ENCODE results near the gene DCP1A. TPM values are rescaled to one million over a fixed set of nuclear protein-coding genes. Genes with fewer than 3 reads are reported as not detected.
"Not testable (repeated sequence)": the region's sequence is repeated elsewhere in the genome, so short reads cannot be mapped to it uniquely, and the experiment has no call there.

The DCP1A gene
- polyA plus RNA-seq, 1 experiment = 27.0 TPM

DNA sequence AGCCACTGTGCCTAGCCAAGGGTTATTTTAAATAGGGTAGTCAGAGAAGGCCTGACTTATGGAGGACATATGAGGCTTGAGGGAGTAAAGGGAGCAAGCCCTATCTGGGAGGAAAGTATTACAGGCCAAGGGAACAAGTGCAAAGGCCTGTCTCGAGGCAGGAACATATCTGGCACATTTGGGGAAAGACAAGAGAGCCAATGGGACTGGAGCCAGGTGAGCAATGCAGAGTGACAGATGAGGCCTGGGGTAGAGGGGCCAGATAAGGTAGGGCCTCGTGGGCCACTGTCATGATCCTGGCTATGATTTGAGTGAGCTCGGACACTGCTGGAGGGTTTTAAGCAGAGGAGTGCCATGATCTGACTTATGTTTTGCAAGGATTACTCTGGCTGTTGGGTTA, 43.8 kb downstream of the DCP1A start:
- no peaks in the 10 kb centered on the region for H3K27me3 ChIP-seq (ENCODE audit: control insufficient read depth, insufficient read depth, low read length)
- POLR2A ChIA-PET = no interaction called here
- no peak for DNase-seq (ENCODE audit: low read depth, low spot score)
- CTCF ChIA-PET = interaction anchor here (0.6 to 2.2 kb wide), 3 partner anchors 46 to 407 kb away, joined by 9 to 12 read pairs (median 11); no protein-coding TSS in a partner anchor
- H3K27ac ChIP-seq (ENCODE audit: low read depth, low read length) = no peak overlapping the region
- TF ChIP-seq CTCF (IDR thresholded peaks at IDR 0.05; ENCODE audit: low read depth, low read length) = no peak
- H3K9me3 ChIP-seq (ENCODE audit: control insufficient read depth, insufficient read depth, low read length) = no peaks in the 10 kb centered on the region
- H3K4me3 ChIP-seq (ENCODE audit: low read depth, low read length) = no peak overlapping the region

GRCh38 chr3:53300826-53301225, 46.5 kb downstream of the DCP1A start:
- H3K27ac ChIP-seq (ENCODE audit: low read depth, low read length) = no peak overlapping the region
- H3K4me3 ChIP-seq (ENCODE audit: low read depth, low read length) = no peak overlapping the region
- POLR2A ChIA-PET = no interaction called here
- no peaks in the 10 kb centered on the region for H3K27me3 ChIP-seq (ENCODE audit: control insufficient read depth, insufficient read depth, low read length)
- no peak for TF ChIP-seq CTCF (IDR thresholded peaks at IDR 0.05; ENCODE audit: low read depth, low read length)
- CTCF ChIA-PET = interaction anchor here (0.7 to 3.1 kb wide), 5 partner anchors 14 to 410 kb away, joined by 3 to 33 read pairs (median 5); no protein-coding TSS in a partner anchor
- DNase-seq (ENCODE audit: low read depth, low spot score) = no peak
- no peaks in the 10 kb centered on the region for H3K9me3 ChIP-seq (ENCODE audit: control insufficient read depth, insufficient read depth, low read length)

GRCh38 chr3:53299611-53300023, 47.7 kb downstream of the DCP1A start:
- H3K27me3 ChIP-seq (ENCODE audit: control insufficient read depth, insufficient read depth, low read length); H3K4me3 ChIP-seq (ENCODE audit: low read depth, low read length); POLR2A ChIA-PET; H3K27ac ChIP-seq (ENCODE audit: low read depth, low read length); H3K9me3 ChIP-seq (ENCODE audit: control insufficient read depth, insufficient read depth, low read length): not testable (repeated sequence)
- peak; percentile 80 for TF ChIP-seq CTCF (IDR thresholded peaks at IDR 0.05; ENCODE audit: low read depth, low read length)
- DNase-seq (ENCODE audit: low read depth, low spot score) = peak; percentile 16
- CTCF ChIA-PET = interaction anchor here (0.6 to 3.1 kb wide), 24 partner anchors 8 to 803 kb away, joined by 3 to 33 read pairs (median 4); no protein-coding TSS in a partner anchor

- Histone ChIP-seq H3K4me3 (ENCODE audit: low read depth, low read length) (no peak overlapping the region), H3K27me3 (ENCODE audit: control insufficient read depth, insufficient read depth, low read length) (no peaks in the 10 kb centered on the region), H3K27ac (ENCODE audit: low read depth, low read length) (no peak overlapping the region), H3K9me3 (ENCODE audit: control insufficient read depth, insufficient read depth, low read length) (no peaks in the 10 kb centered on the region)
- ChIA-PET CTCF (no interaction called here), POLR2A (no interaction called here)
- no peak for TF ChIP-seq CTCF (IDR thresholded peaks at IDR 0.05; ENCODE audit: low read depth, low read length)
- DNase-seq (ENCODE audit: low read depth, low spot score) = no peak
Observed at GRCh38 chr3:53295410-53295809, 51.9 kb downstream of the DCP1A start.

- no peak for DNase-seq (ENCODE audit: low read depth, low spot score)
- Histone ChIP-seq H3K4me3 (ENCODE audit: low read depth, low read length) (no peak overlapping the region), H3K27ac (ENCODE audit: low read depth, low read length) (no peak overlapping the region), H3K9me3 (ENCODE audit: control insufficient read depth, insufficient read depth, low read length) (no peaks in the 10 kb centered on the region), H3K27me3 (ENCODE audit: control insufficient read depth, insufficient read depth, low read length) (no peaks in the 10 kb centered on the region)
- ChIA-PET CTCF (no interaction called here), POLR2A (no interaction called here)
- TF ChIP-seq CTCF (IDR thresholded peaks at IDR 0.05; ENCODE audit: low read depth, low read length) = no peak
Observed at GRCh38 chr3:53293867-53294266, 53.5 kb downstream of the DCP1A start.

Measured in AG04450 (cell line).